Adrenal gland (tissue), 5 donors: Measurements from ENCODE around the gene CD151.

Experiments
- POLR2A ChIP-seq, 2 donors: fragments of 450-650 bp; IDR thresholded peaks; one replicate each; pipeline ENCODE4 v1.6.1; 2017; ENCODE audit warnings: antibody characterized with exemption in 2 of 2, mild to moderate bottlenecking in 2 of 2, moderate library complexity in 1 of 2
- TF ChIP-seq, protein P1 (sequence below), 6 experiments: fragments of 450-650 bp in 4 of 6; fragments of 200-600 bp in 2 of 6; sonication (generic) in 1 of 6; IDR thresholded peaks; 1 replicate in 5 of 6; 2 replicates in 1 of 6; pipeline versions ENCODE4 v1.5.1 to v1.8.0; 2016 to 2021; ENCODE audit warnings: antibody characterized with exemption in 6 of 6, mild to moderate bottlenecking in 2 of 6, moderate library complexity in 1 of 6
- donor health status: DM: no; HTN: no; CAD: no.

DNA sequence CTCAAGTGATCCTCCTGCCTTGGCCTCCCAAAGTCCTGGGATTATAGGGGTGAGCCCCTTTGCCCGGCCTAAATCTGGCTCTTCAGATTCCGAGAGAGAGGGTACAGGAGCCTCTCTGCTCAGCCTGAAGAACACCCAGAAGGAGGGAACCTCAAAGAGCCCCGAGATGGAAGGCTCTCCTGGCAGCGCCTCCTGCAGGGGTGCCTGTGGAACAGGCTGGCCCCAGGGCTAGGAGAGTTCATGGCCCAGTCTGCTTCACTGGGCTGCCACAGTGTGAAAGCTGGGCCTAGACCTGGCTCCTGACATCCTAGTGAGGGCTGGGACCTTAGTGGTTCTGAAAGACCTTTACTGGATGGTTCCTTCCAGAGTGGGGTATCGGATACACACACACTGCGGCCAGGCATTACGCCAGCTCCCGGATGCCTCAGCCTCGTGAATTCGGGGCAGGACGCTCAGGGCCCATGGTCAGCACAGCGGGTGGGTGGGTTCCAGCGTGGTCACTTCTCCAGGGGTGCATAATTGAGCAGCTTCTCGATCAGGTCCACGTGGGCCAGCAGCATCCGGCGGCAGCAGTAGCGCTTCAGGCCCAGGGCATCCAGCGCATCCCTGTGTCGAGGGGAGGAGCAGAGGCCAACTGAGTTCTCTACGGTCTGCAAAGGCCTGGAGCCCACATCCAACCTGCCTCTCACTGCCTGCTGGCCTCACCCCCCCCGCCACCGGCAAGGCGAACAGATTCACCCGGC, 7.3 kb downstream of the CD151 start:
- TF ChIP-seq, protein P1, sequence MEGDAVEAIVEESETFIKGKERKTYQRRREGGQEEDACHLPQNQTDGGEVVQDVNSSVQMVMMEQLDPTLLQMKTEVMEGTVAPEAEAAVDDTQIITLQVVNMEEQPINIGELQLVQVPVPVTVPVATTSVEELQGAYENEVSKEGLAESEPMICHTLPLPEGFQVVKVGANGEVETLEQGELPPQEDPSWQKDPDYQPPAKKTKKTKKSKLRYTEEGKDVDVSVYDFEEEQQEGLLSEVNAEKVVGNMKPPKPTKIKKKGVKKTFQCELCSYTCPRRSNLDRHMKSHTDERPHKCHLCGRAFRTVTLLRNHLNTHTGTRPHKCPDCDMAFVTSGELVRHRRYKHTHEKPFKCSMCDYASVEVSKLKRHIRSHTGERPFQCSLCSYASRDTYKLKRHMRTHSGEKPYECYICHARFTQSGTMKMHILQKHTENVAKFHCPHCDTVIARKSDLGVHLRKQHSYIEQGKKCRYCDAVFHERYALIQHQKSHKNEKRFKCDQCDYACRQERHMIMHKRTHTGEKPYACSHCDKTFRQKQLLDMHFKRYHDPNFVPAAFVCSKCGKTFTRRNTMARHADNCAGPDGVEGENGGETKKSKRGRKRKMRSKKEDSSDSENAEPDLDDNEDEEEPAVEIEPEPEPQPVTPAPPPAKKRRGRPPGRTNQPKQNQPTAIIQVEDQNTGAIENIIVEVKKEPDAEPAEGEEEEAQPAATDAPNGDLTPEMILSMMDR (IDR thresholded peaks at IDR 0.05), result no peak
- TF ChIP-seq POLR2A (IDR thresholded peaks at IDR 0.05), result no peak
